ENCODE results near the gene RPS6KB2. TPM values are rescaled to one million over a fixed set of nuclear protein-coding genes. Genes with fewer than 3 reads are reported as not detected.

The RPS6KB2 gene
- 49.5 and 61.9 TPM in 2 replicates for total RNA-seq (2013; cell fraction: nucleolus; rRNA removed)
- 68.4 and 72.5 TPM in 2 replicates for total RNA-seq (2014; rRNA removed)
- total RNA-seq (2014; rRNA removed; fragmentation: Illumina TruSeq; extraction: Trizol): 36.6 and 41.8 TPM in 2 replicates
- 68.1 and 70.9 TPM in 2 replicates for total RNA-seq (2021)
- 17.7 TPM for polyA plus RNA-seq (2011; ENCODE audit: low read depth)
- 36.8 and 48.7 TPM in 2 replicates for polyA plus RNA-seq (2011; rRNA removed)
- 68.3 and 102 TPM in 2 replicates for polyA plus RNA-seq (2011; cell fraction: cytosol; rRNA removed)
- 177 and 183 TPM in 2 replicates for polyA plus RNA-seq (2011; cell fraction: nucleus; rRNA removed)
- polyA plus RNA-seq (2012): 39.6 and 41.2 TPM in 2 replicates
- polyA plus RNA-seq (2014; fragmentation: Illumina TruSeq; extraction: Trizol): 15.7 and 41.1 TPM in 2 replicates
- 1 to 10 TPM in 1 of 2 experiments, under 1 TPM in 1; 0.39 to 2.3 TPM for polyA plus RNA-seq (2014; fragmentation: Nextera tagmentation; extraction: Ambion mirVana)
- 88.3 and 99.8 TPM in 2 replicates for polyA plus RNA-seq (2014; rRNA removed)
- polyA plus RNA-seq (2016; fragmentation: Nextera tagmentation; extraction: Ambion mirVana): 100 to 1,000 TPM in 1 of 2 experiments, 10 to 100 TPM in 1; 95.4 to 101 TPM
- 58.9 and 82.0 TPM in 2 replicates for polyA minus RNA-seq (2011; rRNA and poly(A)+ RNA removed)
- polyA minus RNA-seq (2011; cell fraction: cytosol; rRNA and poly(A)+ RNA removed): 22.7 and 32.3 TPM in 2 replicates
- 51.4 and 86.0 TPM in 2 replicates for polyA minus RNA-seq (2011; cell fraction: nucleus; rRNA and poly(A)+ RNA removed)
- Bru-seq, nascent RNA: percentile 77 among the genes with signal in this experiment
- percentile 77 among the genes with signal in this experiment for BruChase-seq, experiment 1, labeled RNA remaining after a 6-hour chase
- percentile 74 among the genes with signal in this experiment for BruChase-seq, experiment 2, labeled RNA remaining after a 2-hour chase
- long read RNA-seq, experiment 1, transcript RPS6KB2-201 (15 exons, 1,733 nt): major isoform, 48 of 55 reads
- long read RNA-seq, experiment 1, partial matches to known transcripts: 2 of 55 reads
- long read RNA-seq, experiment 1, other reads (novel, unspliced or antisense): 5 of 55 reads
- long read RNA-seq, experiment 2: 0 reads

DNA sequence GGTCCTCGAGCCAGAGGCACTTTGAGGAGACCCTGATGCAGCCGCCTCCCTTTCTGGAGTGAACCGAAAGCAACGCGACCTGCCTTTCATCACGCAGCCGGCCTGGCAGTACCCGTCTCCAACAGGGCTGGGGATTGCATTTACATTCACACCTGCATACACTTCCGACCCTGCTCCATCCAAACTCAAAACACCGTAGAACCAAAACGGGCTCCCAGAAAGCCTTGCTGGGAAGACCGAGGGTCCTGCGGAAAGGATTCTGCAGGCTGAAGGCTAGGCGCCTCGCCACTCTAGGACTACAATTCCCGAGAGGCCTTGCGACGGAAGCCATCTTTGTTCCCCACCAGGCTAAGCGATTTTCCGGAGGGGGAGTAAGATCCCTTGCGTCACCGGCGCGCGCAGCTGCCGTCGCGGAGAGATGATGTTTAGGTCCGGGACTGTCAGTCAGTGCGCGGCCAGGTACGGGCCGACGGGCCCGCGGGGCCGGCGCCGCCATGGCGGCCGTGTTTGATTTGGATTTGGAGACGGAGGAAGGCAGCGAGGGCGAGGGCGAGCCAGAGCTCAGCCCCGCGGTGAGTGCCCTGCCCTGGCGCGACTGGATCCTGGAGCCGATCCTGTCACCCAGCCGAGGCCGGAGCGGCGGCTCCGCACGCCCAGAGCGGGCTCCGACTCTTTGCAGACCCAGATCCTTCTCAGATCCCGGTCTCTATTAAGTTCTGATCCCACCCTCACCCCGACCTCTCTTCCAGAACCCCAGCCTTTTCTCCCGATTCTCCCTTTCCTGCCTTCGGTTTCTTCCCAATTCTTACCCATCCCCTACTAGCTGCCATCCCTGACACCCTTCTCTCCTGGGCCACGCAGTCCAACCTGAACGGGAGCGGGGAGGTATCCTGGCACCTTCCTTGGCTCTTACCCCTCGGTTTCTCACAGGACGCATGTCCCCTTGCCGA, at the start of gene RPS6KB2:
Gene RPS6KB2 (plus strand): TSS at position 443 of the 950 bp plus-strand sequence. CDS start 52 bp downstream, at position 495.
- ChIA-PET RAD21 (ENCODE audit: unreplicated experiment) (interaction anchor here (0.8 to 2.1 kb wide), 10 partner anchors 9 to 83 kb away, joined by 3 to 8 read pairs (median 4); partner anchors contain the start of genes CORO1B, PITPNM1, PTPRCAP and TBC1D10C), SMC1A (ENCODE audit: uncharacterized antibody, unreplicated experiment) (interaction anchor here (1.0 to 2.3 kb wide), 4 partner anchors 10 to 29 kb away, joined by 3 to 10 read pairs (median 8); partner anchors contain the start of genes PPP1CA, PTPRCAP and TBC1D10C), POLR2A (interaction anchor here (0.6 to 4.4 kb wide), 17 partner anchors 10 to 75 kb away, joined by 3 to 28 read pairs (median 4); partner anchors contain the start of genes AIP, PPP1CA, PTPRCAP and TBC1D10C), CTCF (interaction anchor here (1.0 to 1.7 kb wide), 6 partner anchors 8 to 200 kb away, joined by 3 to 4 read pairs (median 3); partner anchors contain the start of genes PPP1CA and PTPRCAP)
- peak; percentile 95 for DNase-seq (ENCODE audit: low read depth, low spot score)
- BruUV-seq (replicated peaks): no TSS peak
- peak; percentile 85 for ATAC-seq
- 1% methylated on average over 68 of the region's 68 CpGs for WGBS (ENCODE audit: insufficient coverage, insufficient replicate concordance, low lambda C conversion rate, missing lambda C conversion rate)
- peak; percentile 100 for FAIRE-seq
- peak within 1 kb of the TSS; percentile 100 for H3K4me3 ChIP-seq
- no peaks in the 10 kb centered on the region for H3K9me3 ChIP-seq (replicated peaks; ENCODE audit: control insufficient read depth, insufficient read depth, low read length)
- intact Hi-C loops (cut with micrococcal nuclease; ENCODE audit: unreplicated experiment): no loop called here
- H3K27ac ChIP-seq (ENCODE audit: control insufficient read depth, insufficient read depth): peak within 1 kb of the TSS; percentile 69
- H3K79me2 ChIP-seq (ENCODE audit: control insufficient read depth, insufficient read depth, low read length): peaks cover 18% of the 10 kb centered on the region
- H2AFZ ChIP-seq (ENCODE audit: control insufficient read depth, low read depth, low read length): peak within 1 kb of the TSS; percentile 98
- peaks cover 0 to 2% of the 10 kb centered on the region in 2 experiments; a peak in 3 of 4 replicates for H3K36me3 ChIP-seq (ENCODE audit: control insufficient read depth in 2 of 2, insufficient read depth in 2 of 2, low read length in 1 of 2)
- in situ Hi-C loops (cut with MboI): no loop called here
- no peaks in the 10 kb centered on the region; the same call in 1 of the 2 replicates for H3K4me1 ChIP-seq (ENCODE audit: control insufficient read depth, insufficient read depth, low read length)
- peak within 1 kb of the TSS; percentile 93 for H3K9ac ChIP-seq (ENCODE audit: control insufficient read depth, insufficient read depth, low read length)
- H3K4me2 ChIP-seq (ENCODE audit: control insufficient read depth, insufficient read depth): peak within 1 kb of the TSS; percentile 81
- no peaks in the 10 kb centered on the region for H4K20me1 ChIP-seq (ENCODE audit: control insufficient read depth, insufficient read depth)
- no peaks in the 10 kb centered on the region for H3K27me3 ChIP-seq (replicated peaks in 1 of 2; ENCODE audit: control insufficient read depth in 2 of 2, insufficient read depth in 2 of 2, low read length in 1 of 2)
- TF ChIP-seq BACH1 (IDR thresholded peaks at IDR 0.05; ENCODE audit: borderline replicate concordance): peak; percentile 72; the same call in 1 of the 2 replicates
- peak; percentile 62; the same call in 1 of the 2 replicates for TF ChIP-seq RB1 (IDR thresholded peaks at IDR 0.05; ENCODE audit: borderline replicate concordance)
- TF ChIP-seq, protein P1, sequence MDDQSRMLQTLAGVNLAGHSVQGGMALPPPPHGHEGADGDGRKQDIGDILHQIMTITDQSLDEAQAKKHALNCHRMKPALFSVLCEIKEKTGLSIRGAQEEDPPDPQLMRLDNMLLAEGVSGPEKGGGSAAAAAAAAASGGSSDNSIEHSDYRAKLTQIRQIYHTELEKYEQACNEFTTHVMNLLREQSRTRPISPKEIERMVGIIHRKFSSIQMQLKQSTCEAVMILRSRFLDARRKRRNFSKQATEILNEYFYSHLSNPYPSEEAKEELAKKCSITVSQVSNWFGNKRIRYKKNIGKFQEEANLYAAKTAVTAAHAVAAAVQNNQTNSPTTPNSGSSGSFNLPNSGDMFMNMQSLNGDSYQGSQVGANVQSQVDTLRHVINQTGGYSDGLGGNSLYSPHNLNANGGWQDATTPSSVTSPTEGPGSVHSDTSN (IDR thresholded peaks at IDR 0.05; ENCODE audit: insufficient replicate concordance, low read depth, low read length): peak; percentile 89
- TF ChIP-seq BHLHE40 (IDR thresholded peaks at IDR 0.05; ENCODE audit: borderline replicate concordance in 1 of 2, low read depth in 2 of 2, low read length in 1 of 2): peak; percentile 43 to 62; a peak in 3 of 4 replicates
- TF ChIP-seq TARDBP (IDR thresholded peaks at IDR 0.05; ENCODE audit: borderline replicate concordance): peak; percentile 92
- TF ChIP-seq, protein P2, sequence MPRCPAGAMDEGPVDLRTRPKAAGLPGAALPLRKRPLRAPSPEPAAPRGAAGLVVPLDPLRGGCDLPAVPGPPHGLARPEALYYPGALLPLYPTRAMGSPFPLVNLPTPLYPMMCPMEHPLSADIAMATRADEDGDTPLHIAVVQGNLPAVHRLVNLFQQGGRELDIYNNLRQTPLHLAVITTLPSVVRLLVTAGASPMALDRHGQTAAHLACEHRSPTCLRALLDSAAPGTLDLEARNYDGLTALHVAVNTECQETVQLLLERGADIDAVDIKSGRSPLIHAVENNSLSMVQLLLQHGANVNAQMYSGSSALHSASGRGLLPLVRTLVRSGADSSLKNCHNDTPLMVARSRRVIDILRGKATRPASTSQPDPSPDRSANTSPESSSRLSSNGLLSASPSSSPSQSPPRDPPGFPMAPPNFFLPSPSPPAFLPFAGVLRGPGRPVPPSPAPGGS (IDR thresholded peaks at IDR 0.05; ENCODE audit: borderline replicate concordance, insufficient read depth, low read depth, low read length, poor library complexity, severe bottlenecking): no peak
- peak; percentile 76; the same call in 1 of the 2 replicates for TF ChIP-seq POLR2AphosphoS5 (IDR thresholded peaks at IDR 0.05; ENCODE audit: low read length)
- TF ChIP-seq, protein P3, sequence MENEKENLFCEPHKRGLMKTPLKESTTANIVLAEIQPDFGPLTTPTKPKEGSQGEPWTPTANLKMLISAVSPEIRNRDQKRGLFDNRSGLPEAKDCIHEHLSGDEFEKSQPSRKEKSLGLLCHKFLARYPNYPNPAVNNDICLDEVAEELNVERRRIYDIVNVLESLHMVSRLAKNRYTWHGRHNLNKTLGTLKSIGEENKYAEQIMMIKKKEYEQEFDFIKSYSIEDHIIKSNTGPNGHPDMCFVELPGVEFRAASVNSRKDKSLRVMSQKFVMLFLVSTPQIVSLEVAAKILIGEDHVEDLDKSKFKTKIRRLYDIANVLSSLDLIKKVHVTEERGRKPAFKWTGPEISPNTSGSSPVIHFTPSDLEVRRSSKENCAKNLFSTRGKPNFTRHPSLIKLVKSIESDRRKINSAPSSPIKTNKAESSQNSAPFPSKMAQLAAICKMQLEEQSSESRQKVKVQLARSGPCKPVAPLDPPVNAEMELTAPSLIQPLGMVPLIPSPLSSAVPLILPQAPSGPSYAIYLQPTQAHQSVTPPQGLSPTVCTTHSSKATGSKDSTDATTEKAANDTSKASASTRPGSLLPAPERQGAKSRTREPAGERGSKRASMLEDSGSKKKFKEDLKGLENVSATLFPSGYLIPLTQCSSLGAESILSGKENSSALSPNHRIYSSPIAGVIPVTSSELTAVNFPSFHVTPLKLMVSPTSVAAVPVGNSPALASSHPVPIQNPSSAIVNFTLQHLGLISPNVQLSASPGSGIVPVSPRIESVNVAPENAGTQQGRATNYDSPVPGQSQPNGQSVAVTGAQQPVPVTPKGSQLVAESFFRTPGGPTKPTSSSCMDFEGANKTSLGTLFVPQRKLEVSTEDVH (IDR thresholded peaks at IDR 0.05; ENCODE audit: low read depth, partially characterized antibody): peak; percentile 75
- TF ChIP-seq NR2C1 (IDR thresholded peaks at IDR 0.05): peak; percentile 70
- TF ChIP-seq TCF12 (IDR thresholded peaks at IDR 0.05; ENCODE audit: low read depth, low read length): peak; percentile 82
